Large intestine (tissue), 3 donors: ENCODE measurements around the gene ZC3H13. TPM values are rescaled to one million over a fixed set of nuclear protein-coding genes. Genes with fewer than 3 reads are reported as not detected.

Experiments used
- DNase-seq, 2 donors: peaks; one replicate each; pipeline versions ENCODE4 v3.0.0 to v3.0.0-alpha.2; 2013
- H3K27ac ChIP-seq: one replicate; pipeline ENCODE4 v1.5.1; 2013; ENCODE audit warnings: low read length
- H3K27me3 ChIP-seq: 2 replicates; pipeline ENCODE4 v1.6.1; 2013; ENCODE audit warnings: low read length; ENCODE audit not compliant: control insufficient read depth, insufficient read depth
- H3K36me3 ChIP-seq: 2 replicates; pipeline ENCODE4 v1.6.1; 2013; ENCODE audit warnings: low read length; ENCODE audit not compliant: control insufficient read depth, insufficient read depth
- H3K4me1 ChIP-seq: one replicate; pipeline ENCODE4 v1.6.1; 2013; ENCODE audit warnings: low read length; ENCODE audit not compliant: control insufficient read depth, insufficient read depth
- H3K4me3 ChIP-seq: one replicate; pipeline ENCODE4 v1.5.1; 2013; ENCODE audit warnings: low read length
- H3K9me3 ChIP-seq: one replicate; pipeline ENCODE4 v1.6.1; 2013; ENCODE audit warnings: mild to moderate bottlenecking, low read depth, low read length, moderate library complexity; ENCODE audit not compliant: control insufficient read depth
- WGBS: methylation state at CpG from one replicate; pipeline ENCODE4 v1.1.5; 2013; ENCODE audit warnings: low lambda C conversion rate; ENCODE audit not compliant: insufficient coverage; 5-methylcytosine and 5-hydroxymethylcytosine counted together
- polyA plus RNA-seq: library from polyadenylated mRNA; unstranded; fragments of 120-200 nt; gene quantifications from one replicate; pipeline ENCODE4 v1.2.1, GENCODE V29; 2013

ZC3H13 gene
- polyA plus RNA-seq, 1 donor = 36.4 TPM

DNA sequence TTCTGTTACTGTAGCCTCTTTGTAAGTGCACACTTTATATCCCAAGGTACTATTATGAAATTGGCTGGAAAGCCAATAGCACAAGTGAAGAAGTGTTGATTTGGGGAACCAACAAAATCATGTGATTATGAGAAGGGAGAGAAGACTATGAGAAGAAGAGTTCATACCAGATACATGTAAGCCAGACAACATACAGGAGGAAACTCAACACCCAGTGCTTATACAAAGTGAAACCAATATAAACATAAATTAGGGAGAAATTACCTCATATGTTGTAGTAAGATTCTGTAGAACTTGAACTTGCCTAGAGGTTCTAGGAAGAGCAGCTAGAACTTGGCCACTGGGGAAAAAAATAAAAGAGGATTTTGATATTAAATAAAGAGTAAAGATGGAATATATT lies 34.9 kb upstream of the ZC3H13 start:
- no peaks in the 10 kb centered on the region for H3K36me3 ChIP-seq
- no peaks in the 10 kb centered on the region for H3K4me1 ChIP-seq
- H3K27ac ChIP-seq = no peak overlapping the region
- H3K4me3 ChIP-seq = no peak overlapping the region
- H3K9me3 ChIP-seq = no peaks in the 10 kb centered on the region
- no peak for DNase-seq
- H3K27me3 ChIP-seq = no peaks in the 10 kb centered on the region

DNA sequence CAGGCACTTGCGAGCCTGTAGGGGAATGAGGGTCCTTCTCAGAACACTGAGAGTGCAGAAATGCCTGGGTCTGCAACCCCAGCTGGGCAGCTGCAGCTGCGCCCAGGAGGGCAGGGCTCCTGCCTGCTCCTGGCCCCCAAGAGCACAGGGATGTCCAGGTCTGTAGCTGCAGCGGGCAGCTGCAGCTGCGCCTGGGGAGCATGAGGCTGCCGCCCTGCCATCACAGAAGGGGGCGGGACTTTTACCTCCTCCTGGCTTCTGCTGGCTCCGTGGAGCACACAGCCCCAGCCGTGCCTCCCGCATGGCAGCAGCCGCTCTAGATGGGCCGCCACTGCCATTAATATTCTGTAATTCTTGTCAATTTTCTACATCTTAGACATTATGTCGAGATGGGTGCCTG lies 34.4 kb upstream of the ZC3H13 start:
- no peaks in the 10 kb centered on the region for H3K9me3 ChIP-seq
- no peaks in the 10 kb centered on the region for H3K36me3 ChIP-seq
- no peak overlapping the region for H3K27ac ChIP-seq
- H3K4me1 ChIP-seq = no peaks in the 10 kb centered on the region
- DNase-seq = no peak
- H3K4me3 ChIP-seq = no peak overlapping the region
- no peaks in the 10 kb centered on the region for H3K27me3 ChIP-seq
- no CpG with 5 or more reads among the region's 12 CpGs for WGBS

DNA sequence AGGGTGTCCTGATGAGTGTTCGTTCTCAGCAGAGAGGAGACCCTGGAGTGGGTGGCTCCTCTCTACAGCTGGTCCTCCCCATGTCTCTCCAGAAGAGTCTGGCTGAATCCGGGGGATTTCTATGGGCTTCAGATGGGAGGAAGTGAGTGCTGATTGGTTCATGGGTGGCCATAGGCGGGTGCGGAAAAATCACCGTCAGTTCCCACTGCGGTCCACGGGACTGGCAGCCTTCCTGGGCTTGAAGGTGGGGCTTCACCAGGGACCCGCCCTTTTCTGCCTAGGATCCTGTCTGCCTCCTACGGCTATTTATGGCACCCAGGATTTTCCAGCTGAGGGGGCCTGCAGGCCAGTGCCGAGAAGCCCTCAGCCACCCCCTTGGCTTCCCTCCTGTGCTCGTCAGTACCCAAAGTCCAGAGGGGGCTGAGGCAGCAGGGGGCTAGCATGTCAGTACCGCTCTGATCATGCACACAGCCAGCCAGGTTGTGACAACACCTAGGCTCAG lies 33.9 kb upstream of the ZC3H13 start:
- H3K4me3 ChIP-seq = no peak overlapping the region
- H3K9me3 ChIP-seq = no peaks in the 10 kb centered on the region
- no peaks in the 10 kb centered on the region for H3K27me3 ChIP-seq
- no peaks in the 10 kb centered on the region for H3K36me3 ChIP-seq
- DNase-seq = no peak
- WGBS = no CpG with 5 or more reads among the region's 12 CpGs
- H3K27ac ChIP-seq = no peak overlapping the region
- no peaks in the 10 kb centered on the region for H3K4me1 ChIP-seq

DNA sequence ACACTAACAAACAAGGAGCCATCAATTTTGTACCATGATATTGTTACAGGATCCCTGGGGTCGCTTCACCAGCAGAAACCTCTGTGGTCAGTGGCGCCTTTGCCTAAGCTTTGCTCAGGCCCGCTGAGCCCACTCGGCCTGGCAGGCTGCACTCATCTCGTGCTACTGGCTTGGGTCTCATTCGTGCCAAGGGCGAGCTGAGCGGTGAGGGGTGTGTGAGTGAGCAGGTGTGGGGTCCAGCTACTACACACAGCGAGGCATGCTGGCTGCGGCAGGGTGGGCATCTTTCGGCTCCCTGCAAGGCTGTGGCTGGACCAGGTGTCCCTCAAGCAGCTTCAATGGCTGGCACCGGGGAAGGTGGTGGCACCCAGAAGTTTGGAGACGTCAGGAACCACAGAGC lies 33.2 kb upstream of the ZC3H13 start:
- Histone ChIP-seq H3K27me3 (no peaks in the 10 kb centered on the region), H3K9me3 (no peaks in the 10 kb centered on the region), H3K4me3 (no peak overlapping the region), H3K27ac (no peak overlapping the region), H3K4me1 (no peaks in the 10 kb centered on the region), H3K36me3 (no peaks in the 10 kb centered on the region)
- DNase-seq = no peak
- WGBS = no CpG with 5 or more reads among the region's 13 CpGs

DNA sequence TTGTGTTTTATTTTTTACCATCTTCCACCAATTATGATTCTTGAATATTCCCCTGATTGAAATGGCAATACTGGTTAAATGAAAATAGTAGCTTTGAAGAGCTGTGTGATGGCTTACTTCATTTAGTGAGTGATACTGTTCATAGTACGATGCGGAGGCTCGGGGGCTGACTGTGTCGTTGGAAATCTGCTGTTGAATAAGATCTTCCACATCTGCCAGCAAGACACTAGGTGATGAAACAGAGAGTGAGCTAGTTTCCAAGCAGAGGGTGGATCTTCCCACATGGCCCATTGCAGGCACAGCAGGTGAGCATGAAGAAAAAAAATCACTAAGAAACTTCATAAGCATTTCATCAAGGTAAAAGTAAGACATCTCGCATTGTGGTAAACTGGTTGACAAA lies 29.8 kb upstream of the ZC3H13 start:
- no peaks in the 10 kb centered on the region for H3K9me3 ChIP-seq
- no peak overlapping the region for H3K4me3 ChIP-seq
- no peaks in the 10 kb centered on the region for H3K36me3 ChIP-seq
- H3K27ac ChIP-seq = no peak overlapping the region
- no peaks in the 10 kb centered on the region for H3K27me3 ChIP-seq
- no peaks in the 10 kb centered on the region for H3K4me1 ChIP-seq
- DNase-seq = no peak
- no CpG with 5 or more reads among the region's 5 CpGs for WGBS

DNA sequence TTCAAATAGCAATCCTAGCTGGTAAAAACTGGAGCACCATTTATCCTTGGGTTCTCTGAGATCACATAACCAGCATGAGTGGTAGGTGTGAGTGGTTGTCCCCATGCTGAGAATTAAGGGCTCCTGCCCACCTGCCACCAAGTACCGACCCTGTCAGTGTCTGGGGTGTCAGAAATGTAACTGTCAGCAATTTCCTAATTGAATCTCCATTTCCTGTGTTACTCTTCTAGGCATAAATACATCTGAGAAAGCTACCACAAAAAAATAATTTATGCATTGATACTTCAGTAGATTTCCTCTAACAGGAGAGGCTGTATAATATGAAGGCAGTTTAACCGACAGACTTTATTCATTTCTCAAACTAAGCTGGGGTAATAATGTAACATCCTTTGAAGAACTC lies 27.2 kb upstream of the ZC3H13 start:
- no peaks in the 10 kb centered on the region for H3K27me3 ChIP-seq
- no peak for DNase-seq
- H3K4me3 ChIP-seq = no peak overlapping the region
- H3K27ac ChIP-seq = no peak overlapping the region
- no peaks in the 10 kb centered on the region for H3K9me3 ChIP-seq
- WGBS = 80% methylated on average over 1 of the region's 2 CpGs
- no peaks in the 10 kb centered on the region for H3K4me1 ChIP-seq
- H3K36me3 ChIP-seq = no peaks in the 10 kb centered on the region

DNA sequence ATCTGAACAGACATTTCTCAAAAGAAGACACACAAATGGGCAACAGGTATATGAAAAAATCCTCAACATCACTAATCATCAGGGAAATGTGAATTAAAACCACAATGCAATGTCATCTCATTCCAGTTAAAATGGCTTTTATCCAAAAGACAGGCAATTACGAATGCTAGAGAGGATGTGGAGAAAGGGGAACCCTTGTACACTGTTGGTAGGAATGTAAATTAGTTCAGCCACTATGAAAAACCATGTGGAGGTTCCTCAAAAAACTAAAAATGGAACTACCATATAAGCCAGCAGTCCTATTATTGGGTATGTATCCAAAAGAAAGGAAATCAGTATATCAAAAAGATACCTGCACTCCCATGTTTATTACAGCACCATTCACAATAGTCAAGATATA lies 24.7 kb upstream of the ZC3H13 start:
- Histone ChIP-seq H3K27ac (no peak overlapping the region), H3K4me3 (no peak overlapping the region), H3K9me3 (no peaks in the 10 kb centered on the region), H3K27me3 (no peaks in the 10 kb centered on the region), H3K36me3 (no peaks in the 10 kb centered on the region), H3K4me1 (no peaks in the 10 kb centered on the region)
- WGBS = no CpG with 5 or more reads among the region's 1 CpG
- no peak for DNase-seq

DNA sequence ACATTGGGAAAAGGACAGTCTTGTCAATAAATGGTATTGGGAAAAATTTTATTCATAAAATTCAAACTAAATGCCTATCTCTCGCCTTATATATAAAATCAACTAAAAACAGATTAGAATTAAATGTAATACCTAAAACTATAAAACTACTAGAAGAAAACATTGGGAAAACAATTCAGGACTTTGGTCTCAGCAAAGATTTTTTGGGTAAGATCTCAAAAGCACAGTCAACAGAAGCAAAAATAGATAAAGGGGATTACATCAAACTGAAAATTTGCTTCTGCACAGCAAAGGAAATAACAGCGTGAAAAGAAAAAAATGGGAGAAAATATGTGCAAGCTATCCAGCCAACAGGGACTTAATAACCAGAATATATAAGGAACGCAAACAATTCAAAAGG lies 24.3 kb upstream of the ZC3H13 start:
- 64% methylated on average over 3 of the region's 3 CpGs for WGBS
- H3K27me3 ChIP-seq = no peaks in the 10 kb centered on the region
- no peak overlapping the region for H3K27ac ChIP-seq
- no peak for DNase-seq
- no peak overlapping the region for H3K4me3 ChIP-seq
- no peaks in the 10 kb centered on the region for H3K4me1 ChIP-seq
- no peaks in the 10 kb centered on the region for H3K9me3 ChIP-seq
- H3K36me3 ChIP-seq = no peaks in the 10 kb centered on the region

DNA sequence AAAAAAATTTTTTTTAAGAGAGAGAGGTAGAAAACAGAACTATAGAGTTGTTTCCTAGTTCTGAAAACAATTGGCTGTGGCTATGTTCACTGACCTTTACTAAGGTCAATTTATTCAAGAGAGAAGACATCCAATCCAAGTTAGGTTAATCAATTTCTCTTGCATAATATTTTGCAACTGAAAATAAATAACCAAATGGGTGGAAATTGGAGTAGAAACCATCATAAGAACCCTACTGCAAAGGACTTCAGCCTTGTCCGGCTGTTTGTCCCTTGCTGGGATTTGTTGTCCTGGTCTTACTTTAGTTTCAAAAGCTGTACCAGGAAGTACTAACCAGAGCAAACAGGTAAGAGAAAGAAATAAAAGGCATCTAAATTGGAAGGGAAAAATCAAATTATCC lies 23.3 kb upstream of the ZC3H13 start:
- no peak overlapping the region for H3K27ac ChIP-seq
- DNase-seq = no peak
- H3K36me3 ChIP-seq = no peaks in the 10 kb centered on the region
- WGBS = 100% methylated on average over 1 of the region's 1 CpG
- H3K4me1 ChIP-seq = no peaks in the 10 kb centered on the region
- H3K27me3 ChIP-seq = no peaks in the 10 kb centered on the region
- H3K4me3 ChIP-seq = no peak overlapping the region
- no peaks in the 10 kb centered on the region for H3K9me3 ChIP-seq

DNA sequence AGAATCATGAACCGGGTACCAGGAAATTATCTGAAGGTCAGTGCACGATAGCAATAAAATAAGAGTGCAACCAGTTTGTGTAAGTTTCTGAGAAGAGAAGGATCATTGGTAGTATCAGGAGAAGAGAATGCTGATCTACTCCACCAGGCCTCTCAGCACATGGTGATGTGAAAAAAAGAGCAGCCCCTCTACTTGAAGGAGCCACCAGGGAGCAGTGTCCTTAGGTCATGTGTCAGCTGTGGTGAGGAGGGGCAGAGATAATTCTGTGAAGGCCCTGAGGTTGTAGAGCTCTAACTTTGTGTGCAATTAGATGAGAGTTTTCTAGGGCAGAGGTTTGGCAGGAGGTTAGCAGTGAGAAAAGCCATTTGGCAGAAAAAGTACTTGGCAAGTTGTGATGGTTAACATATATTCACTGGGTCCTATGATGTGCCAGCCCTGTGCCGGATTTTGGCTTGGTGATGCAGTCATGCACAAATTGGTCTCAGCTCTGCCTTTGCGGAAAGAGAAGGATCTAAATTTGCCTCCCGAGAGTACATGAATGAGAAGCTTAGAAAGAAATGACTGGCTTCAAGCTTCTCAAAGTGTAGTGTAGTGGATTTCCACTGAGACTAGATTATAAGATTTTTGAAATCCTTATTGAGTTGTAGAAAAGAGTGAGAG lies 19.2 kb upstream of the ZC3H13 start:
- WGBS = 100% methylated on average over 1 of the region's 5 CpGs
- no peak overlapping the region for H3K4me3 ChIP-seq
- no peak overlapping the region for H3K27ac ChIP-seq
- DNase-seq = no peak
- no peaks in the 10 kb centered on the region for H3K27me3 ChIP-seq
- no peaks in the 10 kb centered on the region for H3K9me3 ChIP-seq
- H3K4me1 ChIP-seq = no peaks in the 10 kb centered on the region
- no peaks in the 10 kb centered on the region for H3K36me3 ChIP-seq

DNA sequence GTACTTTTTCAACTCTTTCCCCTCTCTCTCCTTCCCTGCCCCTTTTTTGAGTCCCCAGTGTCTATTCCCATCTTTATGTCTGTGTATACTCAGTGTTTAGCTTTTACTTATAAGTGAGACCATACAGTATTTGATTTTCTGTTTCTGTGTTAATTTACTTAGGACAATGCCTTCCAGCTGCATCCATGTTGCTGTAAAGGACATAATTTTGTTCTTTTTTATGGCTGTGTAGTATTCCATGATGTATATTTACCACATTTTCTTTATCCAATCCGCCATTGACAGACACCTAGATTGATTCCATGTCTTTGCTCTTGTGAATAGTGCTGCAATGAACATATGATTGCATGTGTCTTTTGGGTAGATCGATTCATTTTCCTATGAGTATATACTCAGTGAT lies 10.7 kb upstream of the ZC3H13 start:
- no peaks in the 10 kb centered on the region for H3K4me1 ChIP-seq
- no peak overlapping the region for H3K27ac ChIP-seq
- no peaks in the 10 kb centered on the region for H3K9me3 ChIP-seq
- H3K36me3 ChIP-seq = no peaks in the 10 kb centered on the region
- H3K4me3 ChIP-seq = no peak overlapping the region
- no CpG with 5 or more reads among the region's 2 CpGs for WGBS
- H3K27me3 ChIP-seq = no peaks in the 10 kb centered on the region
- DNase-seq = no peak
